ENCODE data around the gene KIAA0319L.

The KIAA0319L gene

DNA sequence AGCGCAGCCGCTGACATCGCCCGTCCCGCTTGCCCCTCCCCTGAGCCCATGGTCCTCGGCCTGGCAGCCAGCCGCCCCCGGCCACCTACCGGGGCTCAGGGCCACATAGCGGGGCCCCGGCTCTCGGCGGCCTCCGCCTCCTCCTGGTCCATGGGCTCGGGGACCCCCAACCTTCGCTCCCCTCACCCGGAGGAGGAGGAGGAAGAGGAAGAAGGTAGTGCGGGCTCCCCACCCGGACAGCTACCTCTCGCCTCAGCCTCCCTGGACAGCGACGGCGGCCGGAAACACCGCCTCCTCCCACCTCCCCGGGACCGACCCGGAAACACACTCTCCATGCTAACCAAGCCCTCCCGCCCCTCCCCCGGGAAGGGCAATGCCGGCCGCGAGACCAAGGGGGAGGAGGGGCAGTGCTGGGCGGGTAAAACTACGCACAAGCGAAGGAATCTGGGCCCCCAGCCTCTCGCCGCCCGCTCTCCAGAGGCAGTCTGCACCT, at the start of gene KIAA0319L:
KIAA0319L (minus strand) TSS at position 286 of the 493 bp plus-strand sequence. CDS start 2,912 bp downstream, outside the sequence.
- Histone ChIP-seq H3K36me3 (ENCODE audit: insufficient read depth, low read length) (peaks cover 8% of the 10 kb centered on the region; the same call in 1 of the 2 replicates), H3K4me3 (peak within 1 kb of the TSS; percentile 95), H3K27ac (peak within 1 kb of the TSS; percentile 82), H3K9ac (ENCODE audit: insufficient read length) (peak within 1 kb of the TSS; percentile 89), H3K9me3 (ENCODE audit: low read depth, low read length) (no peaks in the 10 kb centered on the region)
- TF ChIP-seq POLR2AphosphoS5 (IDR thresholded peaks at IDR 0.05; ENCODE audit: borderline replicate concordance, low read depth, low read length) (0 out of 2 replicates have a peak, but pooled peaks have one; percentile 59), EZH2 (IDR thresholded peaks at IDR 0.05) (no peak)
- no peak for DNase-seq (ENCODE audit: low read depth, low spot score)

DNA sequence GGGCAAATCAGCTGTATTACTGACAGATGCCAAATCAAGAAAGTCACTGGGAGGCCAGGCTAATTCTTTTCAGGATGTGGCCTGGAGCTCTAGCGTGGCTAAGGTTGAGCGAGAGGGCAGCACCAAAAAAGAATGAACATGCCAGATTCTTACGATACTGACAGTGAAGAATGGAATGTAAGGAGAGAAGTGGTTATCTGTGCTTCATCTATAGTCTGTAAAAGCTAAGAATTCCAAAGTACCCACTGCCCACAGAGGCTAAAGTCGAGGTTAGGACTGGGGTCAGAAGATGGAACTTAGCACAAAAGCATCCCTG, 48.6 kb upstream of the KIAA0319L start:
- no peaks in the 10 kb centered on the region for H3K9me3 ChIP-seq (ENCODE audit: low read depth, low read length)
- no peak overlapping the region for H3K9ac ChIP-seq (ENCODE audit: insufficient read length)
- peaks cover 95% of the 10 kb centered on the region for H3K36me3 ChIP-seq (ENCODE audit: insufficient read depth, low read length)
- TF ChIP-seq FOXP2 (optimal IDR thresholded peaks at IDR 0.05; ENCODE audit: control extremely low read depth, extremely low read length, insufficient read depth), result no peak
- TF ChIP-seq EZH2 (IDR thresholded peaks at IDR 0.05), result no peak
- no peak for TF ChIP-seq POLR2AphosphoS5 (IDR thresholded peaks at IDR 0.05; ENCODE audit: borderline replicate concordance, low read depth, low read length)
- H3K27ac ChIP-seq, result no peak overlapping the region
- no peak overlapping the region for H3K4me3 ChIP-seq
- DNase-seq (ENCODE audit: low read depth, low spot score), result no peak

DNA sequence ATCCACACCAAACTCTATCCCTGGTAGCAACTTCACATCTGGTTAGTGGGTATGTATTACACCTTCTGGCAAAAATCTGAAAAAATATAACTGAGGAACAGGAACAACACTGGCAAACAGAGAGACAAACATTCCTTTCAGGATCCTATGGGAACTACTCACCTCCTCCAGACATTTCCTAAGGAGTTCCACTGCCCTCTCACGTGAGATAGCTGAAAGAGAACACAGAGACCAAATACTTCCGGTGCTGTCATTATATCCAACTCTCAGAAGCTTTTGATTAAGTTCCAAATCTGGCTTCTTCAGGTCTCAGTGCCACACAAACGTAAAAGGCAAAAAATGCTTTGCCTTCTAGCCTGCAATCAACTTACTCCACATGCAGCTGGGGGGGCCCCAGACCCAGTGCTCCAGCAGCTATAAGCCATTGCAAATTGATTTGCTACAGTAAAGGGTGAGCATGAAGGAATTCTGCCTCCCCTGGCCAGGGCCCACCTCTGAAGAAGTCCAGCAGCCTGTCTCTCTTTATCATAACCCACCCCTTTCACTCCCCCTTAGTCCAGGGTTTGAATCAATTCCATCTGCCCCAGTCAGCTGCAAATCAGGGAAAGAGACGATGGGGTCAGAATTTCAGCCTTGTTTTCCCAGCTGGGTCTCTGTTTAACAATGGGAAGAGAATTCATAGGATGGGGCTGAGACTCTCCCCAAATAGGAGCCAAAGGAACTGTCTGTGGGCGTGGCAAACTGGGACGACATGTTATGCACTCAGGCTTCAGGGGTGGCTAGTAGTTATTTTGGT, 48.1 kb upstream of the KIAA0319L start:
- no peak for DNase-seq (ENCODE audit: low read depth, low spot score)
- Histone ChIP-seq H3K36me3 (ENCODE audit: insufficient read depth, low read length) (peaks cover 95% of the 10 kb centered on the region), H3K9me3 (ENCODE audit: low read depth, low read length) (no peaks in the 10 kb centered on the region), H3K27ac (no peak overlapping the region), H3K4me3 (no peak overlapping the region), H3K9ac (ENCODE audit: insufficient read length) (no peak overlapping the region)
- TF ChIP-seq EZH2 (IDR thresholded peaks at IDR 0.05) (no peak), POLR2AphosphoS5 (IDR thresholded peaks at IDR 0.05; ENCODE audit: borderline replicate concordance, low read depth, low read length) (no peak)

DNA sequence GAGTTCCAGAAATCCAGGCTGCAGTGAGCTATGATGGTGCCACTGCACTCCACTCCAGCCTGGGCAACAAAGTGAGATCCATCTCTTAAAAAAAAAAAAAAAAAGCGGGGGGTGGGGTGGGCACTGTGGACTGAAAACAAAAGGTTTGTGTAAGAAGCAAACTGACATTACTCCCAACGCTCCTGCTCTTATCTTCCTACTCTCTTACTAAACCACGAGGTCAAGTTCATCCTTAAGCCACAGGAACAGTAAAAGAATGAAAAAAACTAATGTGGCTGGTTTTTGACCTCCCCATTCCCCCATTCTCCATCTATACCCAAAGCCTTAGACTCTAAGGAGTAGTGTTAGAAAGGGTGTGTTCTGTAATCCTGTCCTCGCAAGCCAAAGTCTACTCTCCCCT, 46.7 kb upstream of the KIAA0319L start:
- TF ChIP-seq EZH2 (IDR thresholded peaks at IDR 0.05) (no peak), POLR2AphosphoS5 (IDR thresholded peaks at IDR 0.05; ENCODE audit: borderline replicate concordance, low read depth, low read length) (no peak), FOXP2 (optimal IDR thresholded peaks at IDR 0.05; ENCODE audit: control extremely low read depth, extremely low read length, insufficient read depth) (no peak)
- no peak overlapping the region for H3K9ac ChIP-seq (ENCODE audit: insufficient read length)
- H3K36me3 ChIP-seq (ENCODE audit: insufficient read depth, low read length), result peaks cover 86% of the 10 kb centered on the region
- no peaks in the 10 kb centered on the region for H3K9me3 ChIP-seq (ENCODE audit: low read depth, low read length)
- no peak overlapping the region for H3K27ac ChIP-seq
- H3K4me3 ChIP-seq, result no peak overlapping the region
- no peak for DNase-seq (ENCODE audit: low read depth, low spot score)

DNA sequence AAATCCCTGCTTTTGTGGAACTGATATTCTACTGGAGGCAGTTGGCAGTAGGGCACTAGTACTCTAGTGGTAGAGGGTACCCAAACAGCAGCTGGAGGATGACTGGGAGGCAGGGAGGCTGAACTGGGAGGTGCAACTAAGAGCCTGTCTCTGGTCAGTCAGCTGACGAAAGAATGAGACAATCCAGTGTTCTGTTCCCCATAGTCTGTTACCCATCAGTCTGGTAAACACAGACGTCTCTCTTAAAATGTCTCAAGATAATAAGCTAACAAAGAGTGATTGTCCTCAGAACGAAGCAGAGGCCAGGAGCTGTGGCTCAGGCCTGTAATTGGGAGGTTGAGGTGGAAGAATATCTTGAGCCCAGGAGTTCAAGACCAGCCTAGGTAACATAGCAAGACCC, 46.3 kb upstream of the KIAA0319L start:
- TF ChIP-seq POLR2AphosphoS5 (IDR thresholded peaks at IDR 0.05; ENCODE audit: borderline replicate concordance, low read depth, low read length) (no peak), FOXP2 (optimal IDR thresholded peaks at IDR 0.05; ENCODE audit: control extremely low read depth, extremely low read length, insufficient read depth) (no peak), EZH2 (IDR thresholded peaks at IDR 0.05) (no peak)
- H3K27ac ChIP-seq, result no peak overlapping the region

DNA sequence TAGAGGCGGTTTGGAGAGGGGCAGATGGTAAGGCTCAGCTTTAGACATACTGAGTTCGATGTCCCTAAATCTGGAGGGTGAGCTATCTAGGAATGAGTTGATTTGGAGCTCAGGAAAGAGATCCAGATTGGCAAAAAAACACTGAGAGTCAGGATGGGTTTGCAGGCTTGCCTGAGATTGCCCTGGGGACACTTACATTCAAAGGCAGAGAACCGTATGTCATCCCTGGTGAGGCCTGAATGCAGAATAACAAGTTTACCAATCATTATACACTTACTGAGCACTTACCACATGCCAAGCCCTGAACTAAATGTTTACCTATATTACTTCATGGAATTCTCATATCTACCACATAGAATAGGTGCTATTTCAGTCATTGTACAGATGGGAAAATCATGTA, 43.4 kb upstream of the KIAA0319L start:
- no peaks in the 10 kb centered on the region for H3K9me3 ChIP-seq (ENCODE audit: low read depth, low read length)
- no peak for DNase-seq (ENCODE audit: low read depth, low spot score)
- TF ChIP-seq EZH2 (IDR thresholded peaks at IDR 0.05) (no peak), POLR2AphosphoS5 (IDR thresholded peaks at IDR 0.05; ENCODE audit: borderline replicate concordance, low read depth, low read length) (no peak), FOXP2 (optimal IDR thresholded peaks at IDR 0.05; ENCODE audit: control extremely low read depth, extremely low read length, insufficient read depth) (no peak)
- H3K27ac ChIP-seq, result no peak overlapping the region
- H3K36me3 ChIP-seq (ENCODE audit: insufficient read depth, low read length), result peaks cover 53% of the 10 kb centered on the region
- no peak overlapping the region for H3K4me3 ChIP-seq
- H3K9ac ChIP-seq (ENCODE audit: insufficient read length), result no peak overlapping the region

More for the DNA sequence above, 46.3 kb upstream of the KIAA0319L start:
- Histone ChIP-seq H3K9ac (ENCODE audit: insufficient read length) (no peak overlapping the region), H3K4me3 (no peak overlapping the region), H3K9me3 (ENCODE audit: low read depth, low read length) (no peaks in the 10 kb centered on the region), H3K36me3 (ENCODE audit: insufficient read depth, low read length) (peaks cover 81% of the 10 kb centered on the region)
- no peak for DNase-seq (ENCODE audit: low read depth, low spot score)

DNA sequence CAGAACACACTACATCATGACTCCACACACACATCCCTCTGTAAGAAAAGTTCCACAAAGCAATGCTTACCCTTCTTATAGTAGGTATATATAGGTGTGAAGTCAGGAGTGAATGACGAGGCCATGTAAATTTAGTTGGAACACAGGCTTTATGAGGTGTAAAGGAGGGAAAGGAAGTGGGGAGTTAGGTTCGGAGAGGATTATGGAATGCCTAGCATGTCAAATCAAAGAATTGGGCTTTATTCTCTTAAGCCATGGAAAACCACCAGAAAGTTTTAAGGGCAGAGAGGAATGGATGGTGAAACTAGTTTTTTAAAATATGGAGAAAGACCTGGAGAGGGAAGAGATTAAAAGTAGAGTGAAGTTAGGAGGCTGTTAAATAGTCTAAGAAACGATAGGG, 42.2 kb upstream of the KIAA0319L start:
- H3K4me3 ChIP-seq, result no peak overlapping the region
- H3K27ac ChIP-seq, result no peak overlapping the region
- no peak for DNase-seq (ENCODE audit: low read depth, low spot score)
- H3K9me3 ChIP-seq (ENCODE audit: low read depth, low read length), result no peaks in the 10 kb centered on the region
- no peak for TF ChIP-seq EZH2 (IDR thresholded peaks at IDR 0.05)
- TF ChIP-seq FOXP2 (optimal IDR thresholded peaks at IDR 0.05; ENCODE audit: control extremely low read depth, extremely low read length, insufficient read depth), result no peak
- no peak for TF ChIP-seq POLR2AphosphoS5 (IDR thresholded peaks at IDR 0.05; ENCODE audit: borderline replicate concordance, low read depth, low read length)
- no peak overlapping the region for H3K9ac ChIP-seq (ENCODE audit: insufficient read length)
- H3K36me3 ChIP-seq (ENCODE audit: insufficient read depth, low read length), result peaks cover 41% of the 10 kb centered on the region

DNA sequence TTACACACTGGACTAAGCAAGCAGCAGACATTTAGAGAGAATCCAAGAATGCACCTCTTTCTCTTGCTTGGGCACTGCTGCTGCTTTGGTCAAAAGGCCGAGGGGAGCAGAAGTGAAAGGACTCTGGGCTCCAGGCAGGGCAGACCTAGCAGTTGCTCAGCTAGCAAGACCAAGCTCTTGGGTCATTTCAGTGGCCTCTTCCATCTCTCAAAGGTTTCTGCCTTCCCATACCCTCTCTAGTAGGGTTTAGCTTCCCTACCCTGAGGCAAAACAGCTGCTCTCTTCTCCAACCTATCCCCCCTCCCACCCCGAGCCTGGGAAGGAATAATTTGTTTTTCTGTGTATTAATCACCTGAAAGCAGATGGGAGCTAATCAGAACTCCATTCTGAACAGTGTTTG, 41.7 kb upstream of the KIAA0319L start:
- Histone ChIP-seq H3K4me3 (no peak overlapping the region), H3K9me3 (ENCODE audit: low read depth, low read length) (no peaks in the 10 kb centered on the region), H3K36me3 (ENCODE audit: insufficient read depth, low read length) (peaks cover 36% of the 10 kb centered on the region), H3K27ac (no peak overlapping the region), H3K9ac (ENCODE audit: insufficient read length) (no peak overlapping the region)
- TF ChIP-seq POLR2AphosphoS5 (IDR thresholded peaks at IDR 0.05; ENCODE audit: borderline replicate concordance, low read depth, low read length) (no peak), FOXP2 (optimal IDR thresholded peaks at IDR 0.05; ENCODE audit: control extremely low read depth, extremely low read length, insufficient read depth) (no peak), EZH2 (IDR thresholded peaks at IDR 0.05) (no peak)
- DNase-seq (ENCODE audit: low read depth, low spot score), result no peak
